HepG2 (cell line): ENCODE data around the gene XRCC3. TPM values are rescaled to one million over a fixed set of nuclear protein-coding genes. Genes with fewer than 3 reads are reported as not detected.

Experiments
- ATAC-seq: fragments of 200-7000 bp; cut with Tn5 transposase; 3 replicates; pipeline ENCODE4 v1.9.1; 2020; ENCODE audit warnings: mild to moderate bottlenecking, moderate library complexity
- BruUV-seq: library from RNA; stranded (reverse); fragments of 400-500 nt; replicated peaks from 2 replicates; lab custom pipeline; 2021; lab: Mats Ljungman, UMichigan
- CTCF ChIA-PET: fragments of 300-600 bp; formaldehyde crosslinking; extraction: SDS; loops from one replicate; lab custom pipeline; 2021; ENCODE audit warnings: low total read pairs, inconsistent platforms, low intra/inter-chr PET ratio; lab: Yijun Ruan, JAX
- POLR2A ChIA-PET: fragments of 350-600 bp; sonication (Branson Sonifier 250); formaldehyde crosslinking; loops from one replicate; lab custom pipeline; 2020; ENCODE audit warnings: antibody characterized with exemption, inconsistent platforms; lab: Yijun Ruan, JAX
- DNase-seq: peaks from one replicate; pipeline ENCODE4 v3.0.0-alpha.2; 2015; ENCODE audit warnings: low spot score
- FAIRE-seq: peaks from 3 replicates; lab custom pipeline; 2011; peaks lifted over from hg19 to GRCh38; lab: Jason Lieb, UNC
- H2AFZ ChIP-seq: one replicate; pipeline ENCODE4 v1.6.1; 2011; ENCODE audit warnings: low read length, inconsistent platforms
- H3K27ac ChIP-seq: fragments of 300-600 bp; 3 replicates; pipeline ENCODE4 v1.8.0; 2011; ENCODE audit warnings: mixed run types, mild to moderate bottlenecking, mixed read lengths, low read length, inconsistent platforms; ENCODE audit not compliant: insufficient read depth; ENCODE audit errors: extremely low read length
- H3K27me3 ChIP-seq, 2 experiments: fragments of 200-600 bp in 1 of 2; 2 replicates in 1 of 2; 3 replicates in 1 of 2; pipeline versions ENCODE4 v1.6.0 to v1.8.0; 2011; ENCODE audit warnings: low read length in 2 of 2, mild to moderate bottlenecking in 2 of 2, moderate library complexity in 2 of 2, inconsistent platforms in 1 of 2; ENCODE audit not compliant: insufficient read depth in 2 of 2, control insufficient read depth in 1 of 2
- H3K36me3 ChIP-seq, 2 experiments: fragments of 200-600 bp in 1 of 2; replicated peaks in 1 of 2; 2 replicates in 1 of 2; 3 replicates in 1 of 2; pipeline versions ENCODE4 v1.5.1 to v1.8.0; 2011; ENCODE audit warnings: low read length in 2 of 2, inconsistent platforms in 1 of 2; ENCODE audit not compliant: insufficient read depth in 2 of 2, control insufficient read depth in 1 of 2
- H3K4me1 ChIP-seq: 2 replicates; pipeline ENCODE4 v1.5.1; 2012; ENCODE audit warnings: low read length, inconsistent platforms; ENCODE audit not compliant: insufficient read depth
- H3K4me2 ChIP-seq: 2 replicates; pipeline ENCODE4 v1.6.0; 2011; ENCODE audit warnings: low read depth, low read length, inconsistent platforms
- H3K4me3 ChIP-seq, 3 experiments: fragments of 200-600 bp in 1 of 3; sonication (generic), shearing (Covaris generic) in 1 of 3; replicated peaks in 1 of 3; 2 replicates each; pipeline ENCODE4 v1.5.1; 2011 to 2016; ENCODE audit warnings: low read length in 3 of 3, inconsistent platforms in 2 of 3, low read depth in 2 of 3, mild to moderate bottlenecking in 2 of 3, control low read depth in 1 of 3, mixed read lengths in 1 of 3; ENCODE audit not compliant: insufficient read depth in 1 of 3
- H3K79me2 ChIP-seq: one replicate; pipeline ENCODE4 v1.6.1; 2011; ENCODE audit warnings: low read length, inconsistent platforms; ENCODE audit not compliant: insufficient read depth
- H3K9ac ChIP-seq: 2 replicates; pipeline ENCODE4 v1.6.0; 2011; ENCODE audit warnings: mild to moderate bottlenecking, low read depth, low read length, inconsistent platforms; ENCODE audit not compliant: insufficient read depth
- H3K9me3 ChIP-seq: 2 replicates; pipeline ENCODE4 v1.5.1; 2012; ENCODE audit warnings: mild to moderate bottlenecking, low read length
- H4K20me1 ChIP-seq: 2 replicates; pipeline ENCODE4 v1.6.0; 2011; ENCODE audit warnings: inconsistent platforms, mild to moderate bottlenecking, low read length, moderate library complexity; ENCODE audit not compliant: insufficient read depth
- IKZF4 ChIP-seq: sonication (generic); formaldehyde crosslinking; IDR thresholded peaks from 2 replicates; pipeline ENCODE4 v1.5.1; 2020; ENCODE audit warnings: borderline replicate concordance, mild to moderate bottlenecking, low read depth, missing genetic modification reagents; ENCODE audit errors: not compliant biosample characterization
- KAT2B ChIP-seq: fragments of 150-350 bp; IDR thresholded peaks from 2 replicates; pipeline ENCODE4 v1.6.1; 2014; ENCODE audit warnings: low read depth, low read length, borderline replicate concordance
- MEF2D ChIP-seq: sonication (generic); formaldehyde crosslinking; IDR thresholded peaks from 2 replicates; pipeline ENCODE4 v1.5.1; 2020; ENCODE audit warnings: mild to moderate bottlenecking, missing genetic modification reagents
- ZFP41 ChIP-seq: sonication (generic); formaldehyde crosslinking; IDR thresholded peaks from 2 replicates; pipeline ENCODE4 v1.4.0; 2020; ENCODE audit warnings: mild to moderate bottlenecking, missing genetic modification reagents, borderline replicate concordance
- ZNF207 ChIP-seq: fragments of 450-650 bp; IDR thresholded peaks from 2 replicates; pipeline ENCODE4 v1.6.1; 2016; ENCODE audit warnings: antibody characterized with exemption, borderline replicate concordance
- WGBS: methylation state at CpG from one replicate; pipeline ENCODE4 v1.1.6; 2017; ENCODE audit warnings: low lambda C conversion rate; 5-methylcytosine and 5-hydroxymethylcytosine counted together
- in situ Hi-C: cut with HindIII; loops from 2 replicates; pipeline ENCODE4 v1.10.0; 2017; ENCODE audit warnings: low pct_unique_long_range_greater_than_20kb; ENCODE audit not compliant: extremely low pct_ligation_motif_present
- intact Hi-C: fragments of 100-400 bp; cut with micrococcal nuclease; formaldehyde crosslinking; loops from one replicate; pipeline ENCODE4 v1.10.0; 2022; ENCODE audit not compliant: unreplicated experiment
- polyA plus RNA-seq, 8 experiments: library from polyadenylated mRNA; depleted of rRNA in 3 of 8; stranded (reverse) in 7 of 8; unstranded in 1 of 8; fragments of >200 nt; fragmentation: Illumina TruSeq in 4 of 8; extraction: Trizol in 4 of 8; gene quantifications; 2 replicates each; pipeline versions ENCODE4 v1.2.1 to v1.2.3, GENCODE V29; 2011 to 2016; ENCODE audit warnings: low read depth in 4 of 8, missing spikeins in 1 of 8, mixed read lengths in 1 of 8; ENCODE audit not compliant: insufficient read depth in 1 of 8
- total RNA-seq, 5 experiments: library from RNA; depleted of rRNA; stranded (reverse); fragments of >200 nt; fragmentation: Illumina TruSeq; extraction: Trizol; gene quantifications; 2 replicates each; pipeline ENCODE4 v1.2.3, GENCODE V29; 2016; ENCODE audit warnings: low read depth in 1 of 5
- TF ChIP-seq, protein P1 (sequence below): sonication (generic); formaldehyde crosslinking; IDR thresholded peaks from 2 replicates; pipeline ENCODE4 v1.5.0; 2020; ENCODE audit warnings: mild to moderate bottlenecking, low read depth, missing genetic modification reagents, borderline replicate concordance
- TF ChIP-seq, protein P2 (sequence below): sonication (generic); formaldehyde crosslinking; conservative IDR thresholded peaks from 2 replicates; pipeline ENCODE4 v1.4.0; 2020; ENCODE audit warnings: mild to moderate bottlenecking, missing genetic modification reagents, moderate library complexity
- TF ChIP-seq, protein P3 (sequence below): sonication (generic); formaldehyde crosslinking; IDR thresholded peaks from 2 replicates; pipeline ENCODE4 v1.4.0; 2020; ENCODE audit warnings: missing genetic modification reagents
- TF ChIP-seq, protein P4 (sequence below): sonication (generic); formaldehyde crosslinking; IDR thresholded peaks from 2 replicates; pipeline ENCODE4 v1.9.0; 2021; ENCODE audit warnings: missing genetic modification reagents, borderline replicate concordance

The XRCC3 gene
- total and polyA plus RNA-seq, 2 of the 13 experiments (the other 11 are each of a cell fraction or from before 2014, with no cell fraction given) = 5.4 to 25.8 TPM

DNA sequence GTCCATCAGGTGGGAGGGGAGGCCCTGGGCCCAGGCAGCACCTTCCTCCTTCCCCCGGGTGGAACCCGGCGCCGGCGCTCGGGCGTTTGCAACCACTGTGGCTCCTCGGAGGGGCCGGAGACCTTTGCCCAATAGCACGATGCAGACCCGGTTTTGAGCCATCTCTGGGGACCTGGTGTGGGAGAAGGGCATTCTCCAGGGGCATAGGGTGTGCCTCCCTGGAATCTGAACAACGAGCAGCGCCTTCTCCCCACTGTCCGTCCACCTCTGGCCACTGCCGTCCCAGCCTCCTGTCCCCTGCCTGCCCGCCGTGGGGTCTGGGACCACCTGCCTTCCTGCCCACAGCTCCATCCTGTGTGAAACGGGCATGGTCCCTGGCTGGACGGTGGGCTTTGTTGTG, 12.9 kb upstream of the XRCC3 start (continued):
- TF ChIP-seq ZNF207 = no peak
- no peak for TF ChIP-seq KAT2B

DNA sequence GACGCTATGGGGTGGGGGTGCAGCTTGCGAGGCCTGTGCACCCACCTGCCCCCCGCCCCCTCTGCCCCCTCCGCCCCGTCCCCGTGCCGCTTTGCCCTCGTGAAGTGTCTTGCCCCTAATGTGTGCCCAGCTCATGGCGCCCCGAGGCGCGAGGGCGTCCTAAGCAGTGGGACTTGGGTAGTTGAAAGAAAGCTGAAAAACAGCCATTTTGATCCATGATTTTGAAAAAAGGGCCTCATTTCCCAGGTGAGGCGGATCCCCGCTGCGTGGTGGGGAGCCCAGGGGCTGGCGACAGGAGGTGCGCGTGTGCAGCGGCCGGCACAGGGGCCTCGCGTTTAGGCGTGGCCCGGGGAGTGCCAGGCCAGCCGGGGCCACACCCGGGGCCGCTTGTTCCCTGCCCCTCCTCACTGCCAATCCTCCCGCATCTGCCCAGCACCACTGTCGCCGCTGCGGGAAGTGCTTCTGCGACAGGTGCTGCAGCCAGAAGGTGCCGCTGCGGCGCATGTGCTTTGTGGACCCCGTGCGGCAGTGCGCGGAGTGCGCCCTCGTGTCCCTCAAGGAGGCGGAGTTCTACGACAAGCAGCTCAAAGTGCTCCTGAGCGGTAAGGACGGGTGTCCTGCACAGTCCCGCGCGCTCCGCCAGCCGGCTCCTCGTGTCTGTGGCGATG, 12.2 kb upstream of the XRCC3 start:
- no peak overlapping the region for H3K4me2 ChIP-seq
- in situ Hi-C loops (no loop called here), intact Hi-C loops (no loop called here)
- H3K36me3 ChIP-seq = peaks cover 14 to 40% of the 10 kb centered on the region in 2 experiments
- H3K27ac ChIP-seq = no peak overlapping the region
- no peak for DNase-seq
- no TSS peak for BruUV-seq
- no peak overlapping the region for H3K9ac ChIP-seq
- no peak overlapping the region for H2AFZ ChIP-seq
- no peaks in the 10 kb centered on the region for H4K20me1 ChIP-seq
- ATAC-seq = no peak
- ChIA-PET CTCF (no interaction called here), POLR2A (no interaction called here)
- 98% methylated on average over 20 of the region's 53 CpGs for whole genome bisulfite sequencing
- no peaks in the 10 kb centered on the region for H3K9me3 ChIP-seq
- no peak overlapping the region for H3K4me3 ChIP-seq
- peaks cover 25% of the 10 kb centered on the region for H3K79me2 ChIP-seq
- no peak for FAIRE-seq
- H3K4me1 ChIP-seq = no peaks in the 10 kb centered on the region
- H3K27me3 ChIP-seq = no peaks in the 10 kb centered on the region
- TF ChIP-seq, protein P1, sequence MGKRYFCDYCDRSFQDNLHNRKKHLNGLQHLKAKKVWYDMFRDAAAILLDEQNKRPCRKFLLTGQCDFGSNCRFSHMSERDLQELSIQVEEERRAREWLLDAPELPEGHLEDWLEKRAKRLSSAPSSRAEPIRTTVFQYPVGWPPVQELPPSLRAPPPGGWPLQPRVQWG (CRISPR knock-in tag) = no peak
- TF ChIP-seq, protein P2, sequence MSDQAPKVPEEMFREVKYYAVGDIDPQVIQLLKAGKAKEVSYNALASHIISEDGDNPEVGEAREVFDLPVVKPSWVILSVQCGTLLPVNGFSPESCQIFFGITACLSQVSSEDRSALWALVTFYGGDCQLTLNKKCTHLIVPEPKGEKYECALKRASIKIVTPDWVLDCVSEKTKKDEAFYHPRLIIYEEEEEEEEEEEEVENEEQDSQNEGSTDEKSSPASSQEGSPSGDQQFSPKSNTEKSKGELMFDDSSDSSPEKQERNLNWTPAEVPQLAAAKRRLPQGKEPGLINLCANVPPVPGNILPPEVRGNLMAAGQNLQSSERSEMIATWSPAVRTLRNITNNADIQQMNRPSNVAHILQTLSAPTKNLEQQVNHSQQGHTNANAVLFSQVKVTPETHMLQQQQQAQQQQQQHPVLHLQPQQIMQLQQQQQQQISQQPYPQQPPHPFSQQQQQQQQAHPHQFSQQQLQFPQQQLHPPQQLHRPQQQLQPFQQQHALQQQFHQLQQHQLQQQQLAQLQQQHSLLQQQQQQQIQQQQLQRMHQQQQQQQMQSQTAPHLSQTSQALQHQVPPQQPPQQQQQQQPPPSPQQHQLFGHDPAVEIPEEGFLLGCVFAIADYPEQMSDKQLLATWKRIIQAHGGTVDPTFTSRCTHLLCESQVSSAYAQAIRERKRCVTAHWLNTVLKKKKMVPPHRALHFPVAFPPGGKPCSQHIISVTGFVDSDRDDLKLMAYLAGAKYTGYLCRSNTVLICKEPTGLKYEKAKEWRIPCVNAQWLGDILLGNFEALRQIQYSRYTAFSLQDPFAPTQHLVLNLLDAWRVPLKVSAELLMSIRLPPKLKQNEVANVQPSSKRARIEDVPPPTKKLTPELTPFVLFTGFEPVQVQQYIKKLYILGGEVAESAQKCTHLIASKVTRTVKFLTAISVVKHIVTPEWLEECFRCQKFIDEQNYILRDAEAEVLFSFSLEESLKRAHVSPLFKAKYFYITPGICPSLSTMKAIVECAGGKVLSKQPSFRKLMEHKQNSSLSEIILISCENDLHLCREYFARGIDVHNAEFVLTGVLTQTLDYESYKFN (CRISPR knock-in tag) = no peak
- TF ChIP-seq, protein P3, sequence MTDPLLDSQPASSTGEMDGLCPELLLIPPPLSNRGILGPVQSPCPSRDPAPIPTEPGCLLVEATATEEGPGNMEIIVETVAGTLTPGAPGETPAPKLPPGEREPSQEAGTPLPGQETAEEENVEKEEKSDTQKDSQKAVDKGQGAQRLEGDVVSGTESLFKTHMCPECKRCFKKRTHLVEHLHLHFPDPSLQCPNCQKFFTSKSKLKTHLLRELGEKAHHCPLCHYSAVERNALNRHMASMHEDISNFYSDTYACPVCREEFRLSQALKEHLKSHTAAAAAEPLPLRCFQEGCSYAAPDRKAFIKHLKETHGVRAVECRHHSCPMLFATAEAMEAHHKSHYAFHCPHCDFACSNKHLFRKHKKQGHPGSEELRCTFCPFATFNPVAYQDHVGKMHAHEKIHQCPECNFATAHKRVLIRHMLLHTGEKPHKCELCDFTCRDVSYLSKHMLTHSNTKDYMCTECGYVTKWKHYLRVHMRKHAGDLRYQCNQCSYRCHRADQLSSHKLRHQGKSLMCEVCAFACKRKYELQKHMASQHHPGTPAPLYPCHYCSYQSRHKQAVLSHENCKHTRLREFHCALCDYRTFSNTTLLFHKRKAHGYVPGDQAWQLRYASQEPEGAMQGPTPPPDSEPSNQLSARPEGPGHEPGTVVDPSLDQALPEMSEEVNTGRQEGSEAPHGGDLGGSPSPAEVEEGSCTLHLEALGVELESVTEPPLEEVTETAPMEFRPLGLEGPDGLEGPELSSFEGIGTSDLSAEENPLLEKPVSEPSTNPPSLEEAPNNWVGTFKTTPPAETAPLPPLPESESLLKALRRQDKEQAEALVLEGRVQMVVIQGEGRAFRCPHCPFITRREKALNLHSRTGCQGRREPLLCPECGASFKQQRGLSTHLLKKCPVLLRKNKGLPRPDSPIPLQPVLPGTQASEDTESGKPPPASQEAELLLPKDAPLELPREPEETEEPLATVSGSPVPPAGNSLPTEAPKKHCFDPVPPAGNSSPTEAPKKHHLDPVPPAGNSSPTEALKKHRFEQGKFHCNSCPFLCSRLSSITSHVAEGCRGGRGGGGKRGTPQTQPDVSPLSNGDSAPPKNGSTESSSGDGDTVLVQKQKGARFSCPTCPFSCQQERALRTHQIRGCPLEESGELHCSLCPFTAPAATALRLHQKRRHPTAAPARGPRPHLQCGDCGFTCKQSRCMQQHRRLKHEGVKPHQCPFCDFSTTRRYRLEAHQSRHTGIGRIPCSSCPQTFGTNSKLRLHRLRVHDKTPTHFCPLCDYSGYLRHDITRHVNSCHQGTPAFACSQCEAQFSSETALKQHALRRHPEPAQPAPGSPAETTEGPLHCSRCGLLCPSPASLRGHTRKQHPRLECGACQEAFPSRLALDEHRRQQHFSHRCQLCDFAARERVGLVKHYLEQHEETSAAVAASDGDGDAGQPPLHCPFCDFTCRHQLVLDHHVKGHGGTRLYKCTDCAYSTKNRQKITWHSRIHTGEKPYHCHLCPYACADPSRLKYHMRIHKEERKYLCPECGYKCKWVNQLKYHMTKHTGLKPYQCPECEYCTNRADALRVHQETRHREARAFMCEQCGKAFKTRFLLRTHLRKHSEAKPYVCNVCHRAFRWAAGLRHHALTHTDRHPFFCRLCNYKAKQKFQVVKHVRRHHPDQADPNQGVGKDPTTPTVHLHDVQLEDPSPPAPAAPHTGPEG (CRISPR knock-in tag) = no peak
- TF ChIP-seq MEF2D (CRISPR knock-in tag) (no peak), ZFP41 (CRISPR knock-in tag) (no peak), IKZF4 (CRISPR knock-in tag) (no peak)
- TF ChIP-seq, protein P4, sequence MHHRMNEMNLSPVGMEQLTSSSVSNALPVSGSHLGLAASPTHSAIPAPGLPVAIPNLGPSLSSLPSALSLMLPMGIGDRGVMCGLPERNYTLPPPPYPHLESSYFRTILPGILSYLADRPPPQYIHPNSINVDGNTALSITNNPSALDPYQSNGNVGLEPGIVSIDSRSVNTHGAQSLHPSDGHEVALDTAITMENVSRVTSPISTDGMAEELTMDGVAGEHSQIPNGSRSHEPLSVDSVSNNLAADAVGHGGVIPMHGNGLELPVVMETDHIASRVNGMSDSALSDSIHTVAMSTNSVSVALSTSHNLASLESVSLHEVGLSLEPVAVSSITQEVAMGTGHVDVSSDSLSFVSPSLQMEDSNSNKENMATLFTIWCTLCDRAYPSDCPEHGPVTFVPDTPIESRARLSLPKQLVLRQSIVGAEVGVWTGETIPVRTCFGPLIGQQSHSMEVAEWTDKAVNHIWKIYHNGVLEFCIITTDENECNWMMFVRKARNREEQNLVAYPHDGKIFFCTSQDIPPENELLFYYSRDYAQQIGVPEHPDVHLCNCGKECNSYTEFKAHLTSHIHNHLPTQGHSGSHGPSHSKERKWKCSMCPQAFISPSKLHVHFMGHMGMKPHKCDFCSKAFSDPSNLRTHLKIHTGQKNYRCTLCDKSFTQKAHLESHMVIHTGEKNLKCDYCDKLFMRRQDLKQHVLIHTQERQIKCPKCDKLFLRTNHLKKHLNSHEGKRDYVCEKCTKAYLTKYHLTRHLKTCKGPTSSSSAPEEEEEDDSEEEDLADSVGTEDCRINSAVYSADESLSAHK (CRISPR knock-in tag) = no peak
